ENCODE data around the gene SYNM. TPM values are rescaled to one million over a fixed set of nuclear protein-coding genes. Genes with fewer than 3 reads are reported as not detected.

SYNM gene
- polyA plus RNA-seq, 1 donor from 2014 or later: 5.7 TPM

GRCh38 chr15:99092554-99093172 lies 12.2 kb upstream of the SYNM start:
- Histone ChIP-seq H3K27me3 (ENCODE audit: insufficient read depth, low read depth, low read length) (no peaks in the 10 kb centered on the region), H4K20me1 (ENCODE audit: insufficient read depth) (no peaks in the 10 kb centered on the region), H3K36me3 (ENCODE audit: insufficient read depth, low read length) (no peaks in the 10 kb centered on the region), H3K4me3 (ENCODE audit: low read length) (no peak overlapping the region), H2AFZ (ENCODE audit: low read depth, low read length) (no peak overlapping the region), H3K9me3 (ENCODE audit: low read length) (no peaks in the 10 kb centered on the region), H3K79me2 (replicated peaks; ENCODE audit: insufficient read depth, low read length) (no peaks in the 10 kb centered on the region), H3F3A (ENCODE audit: insufficient read depth, low read length, poor library complexity, severe bottlenecking) (no peaks in the 10 kb centered on the region), H3K9ac (ENCODE audit: low read length) (no peak overlapping the region), H3K27ac (ENCODE audit: low read length) (no peak overlapping the region), H3K9me2 (ENCODE audit: insufficient read depth, low read length) (no peaks in the 10 kb centered on the region), H3K4me2 (ENCODE audit: low read length) (no peak overlapping the region)
- TF ChIP-seq MXI1 (conservative IDR thresholded peaks at IDR 0.05; ENCODE audit: poor library complexity, severe bottlenecking) (no peak), TAF1 (IDR thresholded peaks at IDR 0.05; ENCODE audit: low read depth) (no peak), CTCF (IDR thresholded peaks at IDR 0.05; ENCODE audit: poor library complexity, severe bottlenecking) (no peak), REST (IDR thresholded peaks at IDR 0.05; ENCODE audit: borderline replicate concordance) (no peak), POLR2AphosphoS5 (IDR thresholded peaks at IDR 0.05) (no peak), EP300 (conservative IDR thresholded peaks at IDR 0.05; ENCODE audit: poor library complexity, severe bottlenecking) (no peak), EZH2 (IDR thresholded peaks at IDR 0.05; ENCODE audit: borderline replicate concordance, insufficient read depth, low read length, poor library complexity, severe bottlenecking) (no peak), RAD21 (conservative IDR thresholded peaks at IDR 0.05) (no peak), SMC3 (conservative IDR thresholded peaks at IDR 0.05; ENCODE audit: poor library complexity) (no peak)

GRCh38 chr15:99095626-99096025 lies 9.3 kb upstream of the SYNM start:
- Histone ChIP-seq H3K36me3 (ENCODE audit: insufficient read depth, low read length) (no peaks in the 10 kb centered on the region), H3F3A (ENCODE audit: insufficient read depth, low read length, poor library complexity, severe bottlenecking) (no peaks in the 10 kb centered on the region), H3K4me2 (ENCODE audit: low read length) (no peak overlapping the region), H3K79me2 (replicated peaks; ENCODE audit: insufficient read depth, low read length) (no peaks in the 10 kb centered on the region), H3K9ac (ENCODE audit: low read length) (no peak overlapping the region), H3K4me3 (ENCODE audit: low read length) (no peak overlapping the region), H3K27ac (ENCODE audit: low read length) (no peak overlapping the region), H3K27me3 (ENCODE audit: insufficient read depth, low read depth, low read length) (peaks cover 11% of the 10 kb centered on the region), H3K9me2 (ENCODE audit: insufficient read depth, low read length) (no peaks in the 10 kb centered on the region), H3K9me3 (ENCODE audit: low read length) (no peaks in the 10 kb centered on the region), H4K20me1 (ENCODE audit: insufficient read depth) (no peaks in the 10 kb centered on the region), H2AFZ (ENCODE audit: low read depth, low read length) (no peak overlapping the region)
- no peak for TF ChIP-seq RAD21 (conservative IDR thresholded peaks at IDR 0.05)
- TF ChIP-seq SMC3 (conservative IDR thresholded peaks at IDR 0.05; ENCODE audit: poor library complexity): no peak
- TF ChIP-seq EZH2 (IDR thresholded peaks at IDR 0.05; ENCODE audit: borderline replicate concordance, insufficient read depth, low read length, poor library complexity, severe bottlenecking): no peak
- no peak for TF ChIP-seq CTCF (IDR thresholded peaks at IDR 0.05; ENCODE audit: poor library complexity, severe bottlenecking)
- TF ChIP-seq MXI1 (conservative IDR thresholded peaks at IDR 0.05; ENCODE audit: poor library complexity, severe bottlenecking): no peak
- no peak for TF ChIP-seq POLR2AphosphoS5 (IDR thresholded peaks at IDR 0.05)
- no peak for TF ChIP-seq EP300 (conservative IDR thresholded peaks at IDR 0.05; ENCODE audit: poor library complexity, severe bottlenecking)
- no peak for TF ChIP-seq REST (IDR thresholded peaks at IDR 0.05; ENCODE audit: borderline replicate concordance)
- no peak for TF ChIP-seq TAF1 (IDR thresholded peaks at IDR 0.05; ENCODE audit: low read depth)
